Mammary epithelial cell (primary cell): ENCODE data around the gene DCC.

Experiments used
- EZH2 ChIP-seq: IDR thresholded peaks from 2 replicates; pipeline ENCODE4 v1.6.1; 2012; ENCODE audit warnings: low read length, inconsistent platforms, borderline replicate concordance
- TF ChIP-seq, protein P1 (sequence below), 2 donors: IDR thresholded peaks in 1 of 2; conservative IDR thresholded peaks in 1 of 2; 2 replicates each; pipeline ENCODE4 v1.5.1; 2011 to 2012; ENCODE audit warnings: inconsistent platforms in 2 of 2, low read length in 2 of 2, mild to moderate bottlenecking in 2 of 2, control low read depth in 1 of 2, low read depth in 1 of 2; ENCODE audit not compliant: insufficient read depth in 1 of 2; ENCODE audit errors: extremely low read depth in 1 of 2

GRCh38 chr18:52815651-52816050 lies 475.7 kb downstream of the DCC start:
- TF ChIP-seq, protein P1, sequence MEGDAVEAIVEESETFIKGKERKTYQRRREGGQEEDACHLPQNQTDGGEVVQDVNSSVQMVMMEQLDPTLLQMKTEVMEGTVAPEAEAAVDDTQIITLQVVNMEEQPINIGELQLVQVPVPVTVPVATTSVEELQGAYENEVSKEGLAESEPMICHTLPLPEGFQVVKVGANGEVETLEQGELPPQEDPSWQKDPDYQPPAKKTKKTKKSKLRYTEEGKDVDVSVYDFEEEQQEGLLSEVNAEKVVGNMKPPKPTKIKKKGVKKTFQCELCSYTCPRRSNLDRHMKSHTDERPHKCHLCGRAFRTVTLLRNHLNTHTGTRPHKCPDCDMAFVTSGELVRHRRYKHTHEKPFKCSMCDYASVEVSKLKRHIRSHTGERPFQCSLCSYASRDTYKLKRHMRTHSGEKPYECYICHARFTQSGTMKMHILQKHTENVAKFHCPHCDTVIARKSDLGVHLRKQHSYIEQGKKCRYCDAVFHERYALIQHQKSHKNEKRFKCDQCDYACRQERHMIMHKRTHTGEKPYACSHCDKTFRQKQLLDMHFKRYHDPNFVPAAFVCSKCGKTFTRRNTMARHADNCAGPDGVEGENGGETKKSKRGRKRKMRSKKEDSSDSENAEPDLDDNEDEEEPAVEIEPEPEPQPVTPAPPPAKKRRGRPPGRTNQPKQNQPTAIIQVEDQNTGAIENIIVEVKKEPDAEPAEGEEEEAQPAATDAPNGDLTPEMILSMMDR (conservative IDR thresholded peaks at IDR 0.05 in 1 of 2, IDR thresholded peaks at IDR 0.05 in 1 of 2; ENCODE audit: extremely low read depth in 1 of 2, insufficient read depth in 1 of 2, low read depth in 1 of 2, low read length in 2 of 2): no peak
- no peak for TF ChIP-seq EZH2
